Measurements from ENCODE around the gene NAA10. TPM values are rescaled to one million over a fixed set of nuclear protein-coding genes. Genes with fewer than 3 reads are reported as not detected.

NAA10 gene
- total RNA-seq, 1 experiment from 2014 or later = 124 TPM

DNA sequence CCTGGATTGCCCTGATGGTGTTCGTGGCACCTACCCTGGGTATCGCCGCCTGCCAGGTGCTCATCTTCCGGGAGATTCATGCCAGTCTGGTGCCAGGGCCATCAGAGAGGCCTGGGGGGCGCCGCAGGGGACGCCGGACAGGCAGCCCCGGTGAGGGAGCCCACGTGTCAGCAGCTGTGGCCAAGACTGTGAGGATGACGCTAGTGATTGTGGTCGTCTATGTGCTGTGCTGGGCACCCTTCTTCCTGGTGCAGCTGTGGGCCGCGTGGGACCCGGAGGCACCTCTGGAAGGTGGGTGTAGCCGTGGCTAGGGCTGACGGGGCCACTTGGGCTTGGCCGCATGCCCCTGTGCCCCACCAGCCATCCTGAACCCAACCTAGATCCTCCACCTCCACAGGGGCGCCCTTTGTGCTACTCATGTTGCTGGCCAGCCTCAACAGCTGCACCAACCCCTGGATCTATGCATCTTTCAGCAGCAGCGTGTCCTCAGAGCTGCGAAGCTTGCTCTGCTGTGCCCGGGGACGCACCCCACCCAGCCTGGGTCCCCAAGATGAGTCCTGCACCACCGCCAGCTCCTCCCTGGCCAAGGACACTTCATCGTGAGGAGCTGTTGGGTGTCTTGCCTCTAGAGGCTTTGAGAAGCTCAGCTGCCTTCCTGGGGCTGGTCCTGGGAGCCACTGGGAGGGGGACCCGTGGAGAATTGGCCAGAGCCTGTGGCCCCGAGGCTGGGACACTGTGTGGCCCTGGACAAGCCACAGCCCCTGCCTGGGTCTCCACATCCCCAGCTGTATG lies 28.5 kb downstream of the NAA10 start:
- H4K20me1 ChIP-seq (ENCODE audit: insufficient read depth) = no peaks in the 10 kb centered on the region
- RAD21 ChIA-PET (ENCODE audit: low non-redundant PET in 1 of 2, low total read pairs in 2 of 2, uncharacterized antibody in 2 of 2, unreplicated experiment in 2 of 2) = no interaction called here
- H3K9me3 ChIP-seq (ENCODE audit: control insufficient read depth in 1 of 2, insufficient read depth in 1 of 2, low read depth in 1 of 2, low read length in 2 of 2) = no peaks in the 10 kb centered on the region
- no peak for ATAC-seq
- no TSS peak for BruUV-seq (replicated peaks)
- intact Hi-C loops (cut with micrococcal nuclease) = no loop called here
- peaks cover 0 to 16% of the 10 kb centered on the region in 2 experiments; a peak in 1 of 4 replicates for H3K4me1 ChIP-seq (ENCODE audit: control insufficient read depth in 1 of 2, insufficient read depth in 2 of 2, low read length in 2 of 2)
- no peak for DNase-seq (ENCODE audit: low read depth, low spot score)
- TF ChIP-seq FOSL1 (IDR thresholded peaks at IDR 0.05; ENCODE audit: low read depth) = no peak
- TF ChIP-seq ZFX (IDR thresholded peaks at IDR 0.05) = no peak
- TF ChIP-seq JUND (IDR thresholded peaks at IDR 0.05) = no peak
- TF ChIP-seq POLR2A (IDR thresholded peaks at IDR 0.05; ENCODE audit: borderline replicate concordance, extremely low read depth, insufficient read depth, insufficient read length) = no peak
- no peak for TF ChIP-seq RAD21 (IDR thresholded peaks at IDR 0.05; ENCODE audit: low read depth)
- no peak for TF ChIP-seq TCF7L2 (IDR thresholded peaks at IDR 0.05; ENCODE audit: borderline replicate concordance, extremely low read depth, insufficient read depth, insufficient read length)
- TF ChIP-seq, protein P1, sequence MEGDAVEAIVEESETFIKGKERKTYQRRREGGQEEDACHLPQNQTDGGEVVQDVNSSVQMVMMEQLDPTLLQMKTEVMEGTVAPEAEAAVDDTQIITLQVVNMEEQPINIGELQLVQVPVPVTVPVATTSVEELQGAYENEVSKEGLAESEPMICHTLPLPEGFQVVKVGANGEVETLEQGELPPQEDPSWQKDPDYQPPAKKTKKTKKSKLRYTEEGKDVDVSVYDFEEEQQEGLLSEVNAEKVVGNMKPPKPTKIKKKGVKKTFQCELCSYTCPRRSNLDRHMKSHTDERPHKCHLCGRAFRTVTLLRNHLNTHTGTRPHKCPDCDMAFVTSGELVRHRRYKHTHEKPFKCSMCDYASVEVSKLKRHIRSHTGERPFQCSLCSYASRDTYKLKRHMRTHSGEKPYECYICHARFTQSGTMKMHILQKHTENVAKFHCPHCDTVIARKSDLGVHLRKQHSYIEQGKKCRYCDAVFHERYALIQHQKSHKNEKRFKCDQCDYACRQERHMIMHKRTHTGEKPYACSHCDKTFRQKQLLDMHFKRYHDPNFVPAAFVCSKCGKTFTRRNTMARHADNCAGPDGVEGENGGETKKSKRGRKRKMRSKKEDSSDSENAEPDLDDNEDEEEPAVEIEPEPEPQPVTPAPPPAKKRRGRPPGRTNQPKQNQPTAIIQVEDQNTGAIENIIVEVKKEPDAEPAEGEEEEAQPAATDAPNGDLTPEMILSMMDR (IDR thresholded peaks at IDR 0.05 in 2 of 3, conservative IDR thresholded peaks at IDR 0.05 in 1 of 3; ENCODE audit: borderline replicate concordance in 1 of 3, insufficient read depth in 1 of 3, low read depth in 2 of 3, low read length in 2 of 3) = no peak
- TF ChIP-seq, protein P2, sequence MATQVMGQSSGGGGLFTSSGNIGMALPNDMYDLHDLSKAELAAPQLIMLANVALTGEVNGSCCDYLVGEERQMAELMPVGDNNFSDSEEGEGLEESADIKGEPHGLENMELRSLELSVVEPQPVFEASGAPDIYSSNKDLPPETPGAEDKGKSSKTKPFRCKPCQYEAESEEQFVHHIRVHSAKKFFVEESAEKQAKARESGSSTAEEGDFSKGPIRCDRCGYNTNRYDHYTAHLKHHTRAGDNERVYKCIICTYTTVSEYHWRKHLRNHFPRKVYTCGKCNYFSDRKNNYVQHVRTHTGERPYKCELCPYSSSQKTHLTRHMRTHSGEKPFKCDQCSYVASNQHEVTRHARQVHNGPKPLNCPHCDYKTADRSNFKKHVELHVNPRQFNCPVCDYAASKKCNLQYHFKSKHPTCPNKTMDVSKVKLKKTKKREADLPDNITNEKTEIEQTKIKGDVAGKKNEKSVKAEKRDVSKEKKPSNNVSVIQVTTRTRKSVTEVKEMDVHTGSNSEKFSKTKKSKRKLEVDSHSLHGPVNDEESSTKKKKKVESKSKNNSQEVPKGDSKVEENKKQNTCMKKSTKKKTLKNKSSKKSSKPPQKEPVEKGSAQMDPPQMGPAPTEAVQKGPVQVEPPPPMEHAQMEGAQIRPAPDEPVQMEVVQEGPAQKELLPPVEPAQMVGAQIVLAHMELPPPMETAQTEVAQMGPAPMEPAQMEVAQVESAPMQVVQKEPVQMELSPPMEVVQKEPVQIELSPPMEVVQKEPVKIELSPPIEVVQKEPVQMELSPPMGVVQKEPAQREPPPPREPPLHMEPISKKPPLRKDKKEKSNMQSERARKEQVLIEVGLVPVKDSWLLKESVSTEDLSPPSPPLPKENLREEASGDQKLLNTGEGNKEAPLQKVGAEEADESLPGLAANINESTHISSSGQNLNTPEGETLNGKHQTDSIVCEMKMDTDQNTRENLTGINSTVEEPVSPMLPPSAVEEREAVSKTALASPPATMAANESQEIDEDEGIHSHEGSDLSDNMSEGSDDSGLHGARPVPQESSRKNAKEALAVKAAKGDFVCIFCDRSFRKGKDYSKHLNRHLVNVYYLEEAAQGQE (IDR thresholded peaks at IDR 0.05; ENCODE audit: low read depth) = no peak
- TF ChIP-seq EZH2 (IDR thresholded peaks at IDR 0.05) = no peak
- TF ChIP-seq EGR1 (IDR thresholded peaks at IDR 0.05; ENCODE audit: low read depth) = no peak
- no peak for TF ChIP-seq ZNF274 (IDR thresholded peaks at IDR 0.05; ENCODE audit: low read depth, low read length)
- TF ChIP-seq POLR2AphosphoS5 (IDR thresholded peaks at IDR 0.05; ENCODE audit: low read depth, low read length) = no peak
- TF ChIP-seq, protein P3, sequence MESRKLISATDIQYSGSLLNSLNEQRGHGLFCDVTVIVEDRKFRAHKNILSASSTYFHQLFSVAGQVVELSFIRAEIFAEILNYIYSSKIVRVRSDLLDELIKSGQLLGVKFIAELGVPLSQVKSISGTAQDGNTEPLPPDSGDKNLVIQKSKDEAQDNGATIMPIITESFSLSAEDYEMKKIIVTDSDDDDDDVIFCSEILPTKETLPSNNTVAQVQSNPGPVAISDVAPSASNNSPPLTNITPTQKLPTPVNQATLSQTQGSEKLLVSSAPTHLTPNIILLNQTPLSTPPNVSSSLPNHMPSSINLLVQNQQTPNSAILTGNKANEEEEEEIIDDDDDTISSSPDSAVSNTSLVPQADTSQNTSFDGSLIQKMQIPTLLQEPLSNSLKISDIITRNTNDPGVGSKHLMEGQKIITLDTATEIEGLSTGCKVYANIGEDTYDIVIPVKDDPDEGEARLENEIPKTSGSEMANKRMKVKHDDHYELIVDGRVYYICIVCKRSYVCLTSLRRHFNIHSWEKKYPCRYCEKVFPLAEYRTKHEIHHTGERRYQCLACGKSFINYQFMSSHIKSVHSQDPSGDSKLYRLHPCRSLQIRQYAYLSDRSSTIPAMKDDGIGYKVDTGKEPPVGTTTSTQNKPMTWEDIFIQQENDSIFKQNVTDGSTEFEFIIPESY (IDR thresholded peaks at IDR 0.05; ENCODE audit: extremely low read depth, insufficient replicate concordance, low read length) = no peak
- no peak overlapping the region for H2AFZ ChIP-seq (ENCODE audit: low read depth, low read length, poor library complexity, severe bottlenecking)
- H3K9ac ChIP-seq (ENCODE audit: low read length) = no peak overlapping the region
- H3K27me3 ChIP-seq (ENCODE audit: insufficient read depth, low read length) = no peaks in the 10 kb centered on the region
- H3K27ac ChIP-seq (ENCODE audit: low read depth, low read length) = no peak overlapping the region; the same call in 1 of the 2 replicates
- no peaks in the 10 kb centered on the region for H3K9me2 ChIP-seq (ENCODE audit: insufficient read depth)
- no peaks in the 10 kb centered on the region for H3K36me3 ChIP-seq (ENCODE audit: control insufficient read depth in 1 of 2, insufficient read depth in 2 of 2, low read length in 2 of 2)
- POLR2A ChIA-PET = no interaction called here
- no peak overlapping the region for H3K4me2 ChIP-seq (ENCODE audit: low read length)
- CTCF ChIA-PET = no interaction called here
- no peak overlapping the region for H3K4me3 ChIP-seq (replicated peaks in 1 of 2; ENCODE audit: low read depth in 1 of 2, low read length in 2 of 2)
- no peaks in the 10 kb centered on the region for H3K79me2 ChIP-seq (ENCODE audit: insufficient read depth, low read length)
